K562 (cell line): Measurements from ENCODE around the gene ZNF215. TPM values are rescaled to one million over a fixed set of nuclear protein-coding genes. Genes with fewer than 3 reads are reported as not detected.

Experiments used
- ATF4 ChIP-seq: fragments of 450-650 bp; formaldehyde crosslinking; IDR thresholded peaks from 2 replicates; pipeline ENCODE4 v1.4.0; 2022; ENCODE audit warnings: mild to moderate bottlenecking, moderate library complexity
- CHD7 ChIP-seq: fragments of 200-600 bp; sonication (generic); IDR thresholded peaks from one replicate; pipeline ENCODE4 v1.6.1; 2012; ENCODE audit warnings: mild to moderate bottlenecking, low read depth, low read length, inconsistent platforms
- HDAC1 ChIP-seq, 2 experiments: fragments of 450-650 bp; IDR thresholded peaks; 2 replicates each; pipeline ENCODE4 v1.6.1; 2016 to 2017; ENCODE audit warnings: inconsistent platforms in 1 of 2, mild to moderate bottlenecking in 1 of 2, moderate library complexity in 1 of 2
- HDGF ChIP-seq: fragments of 450-650 bp; IDR thresholded peaks from 2 replicates; pipeline ENCODE4 v1.6.1; 2016
- JUN ChIP-seq, 2 experiments: sonication (generic) in 1 of 2; formaldehyde crosslinking in 1 of 2; IDR thresholded peaks; 2 replicates each; pipeline versions ENCODE4 v1.6.1 to v1.8.0; 2012 to 2022; ENCODE audit warnings: borderline replicate concordance in 2 of 2, mild to moderate bottlenecking in 2 of 2, improper control_type of control experiment in 1 of 2, low read depth in 1 of 2, low read length in 1 of 2, missing genetic modification reagents in 1 of 2
- JUND ChIP-seq, 2 experiments: IDR thresholded peaks; 2 replicates in 1 of 2; 3 replicates in 1 of 2; pipeline ENCODE4 v1.6.1; 2011; ENCODE audit warnings: borderline replicate concordance in 2 of 2, low read depth in 2 of 2, low read length in 2 of 2, improper control_type of control experiment in 1 of 2, missing biosample characterization in 1 of 2, missing genetic modification characterization in 1 of 2, missing genetic modification reagents in 1 of 2
- MCM3 ChIP-seq: fragments of 450-650 bp; IDR thresholded peaks from 2 replicates; pipeline ENCODE4 v1.6.1; 2016
- MTA1 ChIP-seq: fragments of 450-650 bp; IDR thresholded peaks from 2 replicates; pipeline ENCODE4 v1.6.1; 2017; ENCODE audit warnings: borderline replicate concordance
- NBN ChIP-seq: fragments of 450-650 bp; IDR thresholded peaks from 2 replicates; pipeline ENCODE4 v1.6.1; 2016; ENCODE audit warnings: low read depth, mild to moderate bottlenecking
- POLR2B ChIP-seq: fragments of 450-650 bp; IDR thresholded peaks from 2 replicates; pipeline ENCODE4 v1.6.1; 2018; ENCODE audit warnings: low read depth; ENCODE audit not compliant: partially characterized antibody
- RNF2 ChIP-seq: sonication (generic); IDR thresholded peaks from 2 replicates; pipeline ENCODE4 v1.6.1; 2016
- SNAPC5 ChIP-seq: fragments of 250-450 bp; sonication (Bioruptor Pico); IDR thresholded peaks from 2 replicates; pipeline ENCODE4 v1.8.0; 2021; ENCODE audit warnings: moderate library complexity, mild to moderate bottlenecking, inconsistent platforms
- TAF9B ChIP-seq: fragments of 450-650 bp; IDR thresholded peaks from 2 replicates; pipeline ENCODE4 v1.6.1; 2018; ENCODE audit warnings: mild to moderate bottlenecking; ENCODE audit not compliant: partially characterized antibody
- THRAP3 ChIP-seq: fragments of 450-650 bp; IDR thresholded peaks from 2 replicates; pipeline ENCODE4 v1.6.1; 2016; ENCODE audit warnings: mild to moderate bottlenecking, inconsistent platforms, borderline replicate concordance
- ZNF140 ChIP-seq: fragments of 250-450 bp; sonication (Bioruptor Pico); IDR thresholded peaks from 2 replicates; pipeline ENCODE4 v1.8.0; 2021; ENCODE audit warnings: moderate library complexity, mild to moderate bottlenecking, inconsistent platforms
- polyA plus RNA-seq, 8 experiments: library from polyadenylated mRNA; depleted of rRNA in 4 of 8; stranded (reverse) in 5 of 8; unstranded in 3 of 8; fragments of >200 nt; fragmentation: Nextera tagmentation in 2 of 8; fragmentation: Illumina TruSeq in 1 of 8; extraction: Ambion mirVana in 2 of 8; extraction: Trizol in 1 of 8; gene quantifications; 2 replicates each; pipeline versions ENCODE4 v1.2.1 to v1.2.3, GENCODE V29; 2011 to 2014; ENCODE audit warnings: inconsistent platforms in 1 of 8, missing spikeins in 1 of 8
- total RNA-seq, 7 experiments: library from RNA; depleted of rRNA in 6 of 7; stranded (reverse); fragments of >200 nt in 6 of 7; fragmentation: Illumina TruSeq in 2 of 7; extraction: Trizol in 2 of 7; gene quantifications; 2 replicates each; pipeline versions ENCODE4 v1.2.1 to v1.2.3, GENCODE V29; 2011 to 2021; ENCODE audit warnings: low replicate concordance in 1 of 7

ZNF215 gene
- total and polyA plus RNA-seq, 9 of the 15 experiments (the other 6 are each of a cell fraction or from before 2014, with no cell fraction given) = 11.2 to 19.1 (median 14.2) TPM

- peak; percentile 54 for TF ChIP-seq POLR2B
- no peak for TF ChIP-seq MCM3
- TF ChIP-seq SNAPC5 (CRISPR knock-in tag) = no peak
- TF ChIP-seq ZNF140 = no peak
- no peak for TF ChIP-seq CHD7
- TF ChIP-seq MTA1 = no peak
- TF ChIP-seq JUND (IDR thresholded peaks at IDR 0.05; ENCODE audit: borderline replicate concordance, low read depth, low read length) = peak; percentile 76
- peak; percentile 44; the same call in 2 of the 3 replicates for TF ChIP-seq JUND (tag; IDR thresholded peaks at IDR 0.05; ENCODE audit: borderline replicate concordance, low read depth, low read length)
- TF ChIP-seq RNF2 = peak; percentile 23
- no peak for TF ChIP-seq ATF4 (CRISPR knock-in tag)
- TF ChIP-seq JUN (IDR thresholded peaks at IDR 0.05; ENCODE audit: borderline replicate concordance, low read depth, low read length) = peak; percentile 40; the same call in 1 of the 2 replicates
- TF ChIP-seq JUN (CRISPR knock-in tag; IDR thresholded peaks at IDR 0.05; ENCODE audit: borderline replicate concordance) = no peak; the same call in 1 of the 2 replicates
- TF ChIP-seq THRAP3 = no peak
- no peak for TF ChIP-seq HDGF
- peak; percentile 47 for TF ChIP-seq TAF9B
- TF ChIP-seq HDAC1 (IDR thresholded peaks at IDR 0.05) = peak in 1 of 2 experiments; percentile 88; a peak in 1 of 4 replicates
- TF ChIP-seq NBN = no peak
These were observed at the start of gene ZNF215 (continued) for GRCh38 chr11:6926208-6927029.
